HG03575 (cell line): Measurements from ENCODE around the gene CSTB.

Experiments used
- ATAC-seq: cut with Tn5 transposase; IDR thresholded peaks from one replicate; pipeline ENCODE4 v1.9.1; 2021; ENCODE audit not compliant: unreplicated experiment, insufficient number of reproducible peaks, low FRiP score; ENCODE audit errors: extremely low read depth

Gene CSTB

DNA sequence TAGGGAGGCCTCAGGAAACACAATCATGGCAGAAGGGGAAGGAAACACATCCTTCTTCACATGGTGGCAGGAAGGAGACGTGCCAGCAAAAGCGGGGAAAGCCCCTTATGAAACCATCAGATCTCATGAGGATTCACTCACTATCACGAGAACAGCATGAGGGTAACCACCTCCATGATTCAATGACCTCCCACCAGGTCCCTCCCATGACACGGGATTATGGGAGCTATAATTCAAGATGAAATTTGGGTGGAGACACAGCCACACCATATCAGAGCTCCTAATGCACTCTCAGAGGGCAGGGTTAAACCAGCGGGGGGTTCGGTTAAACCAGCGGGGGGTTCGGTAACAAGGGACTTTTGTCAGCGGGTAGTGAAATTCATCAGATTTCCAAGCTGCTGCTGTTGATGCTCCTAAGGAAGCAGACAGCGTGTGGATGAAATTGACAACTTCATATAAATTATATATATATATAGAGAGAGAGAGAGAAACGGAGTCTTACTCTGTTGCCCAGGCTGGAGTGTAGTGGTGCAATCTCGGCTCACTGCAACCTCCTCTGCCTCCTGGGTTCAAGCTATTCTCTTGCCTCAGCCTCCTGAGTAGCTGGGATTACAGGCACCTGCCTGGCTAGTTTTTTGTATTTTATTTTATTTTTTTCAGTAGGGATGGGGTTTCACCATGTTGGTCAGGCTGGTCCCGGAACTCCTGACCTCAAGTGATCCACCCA is 4.2 kb downstream of the CSTB start:
- no peak for ATAC-seq

GRCh38 chr21:43771199-43771675 is 4.9 kb downstream of the CSTB start:
- ATAC-seq = no peak

- ATAC-seq = no peak
Observed at GRCh38 chr21:43770066-43770655, 5.9 kb downstream of the CSTB start.

DNA sequence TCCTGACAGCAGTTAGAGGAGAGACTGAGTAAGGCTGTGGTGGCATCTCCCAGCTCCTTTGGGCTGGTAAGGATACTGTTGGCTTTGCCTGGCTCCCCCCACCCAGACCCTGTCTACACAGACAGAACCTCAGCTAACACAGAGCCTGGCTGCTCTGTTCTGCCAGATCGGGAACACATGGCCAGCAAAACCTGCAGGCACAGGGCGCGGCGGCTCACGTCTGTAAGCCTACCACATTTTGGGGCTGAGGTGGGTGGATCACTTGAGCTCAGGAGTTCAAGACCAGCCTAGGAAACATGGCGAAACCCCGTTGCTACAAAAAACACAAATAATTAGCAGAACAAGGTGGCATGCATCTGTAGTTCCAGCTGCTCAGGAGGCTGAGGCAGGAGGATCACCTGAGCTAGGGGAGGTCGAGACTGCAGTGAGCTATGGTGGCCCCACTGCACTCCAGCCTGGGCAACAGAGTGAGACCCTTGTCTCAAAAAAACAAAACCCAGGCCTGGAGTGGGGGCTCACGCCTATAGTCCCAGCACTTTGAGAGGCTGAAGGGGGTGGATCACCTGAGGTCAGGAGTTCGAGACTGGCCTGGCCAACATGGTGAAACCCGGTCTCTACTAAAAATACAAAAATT is 6.7 kb downstream of the CSTB start:
- ATAC-seq = no peak

GRCh38 chr21:43768868-43769167 is 7.3 kb downstream of the CSTB start:
- no peak for ATAC-seq

DNA sequence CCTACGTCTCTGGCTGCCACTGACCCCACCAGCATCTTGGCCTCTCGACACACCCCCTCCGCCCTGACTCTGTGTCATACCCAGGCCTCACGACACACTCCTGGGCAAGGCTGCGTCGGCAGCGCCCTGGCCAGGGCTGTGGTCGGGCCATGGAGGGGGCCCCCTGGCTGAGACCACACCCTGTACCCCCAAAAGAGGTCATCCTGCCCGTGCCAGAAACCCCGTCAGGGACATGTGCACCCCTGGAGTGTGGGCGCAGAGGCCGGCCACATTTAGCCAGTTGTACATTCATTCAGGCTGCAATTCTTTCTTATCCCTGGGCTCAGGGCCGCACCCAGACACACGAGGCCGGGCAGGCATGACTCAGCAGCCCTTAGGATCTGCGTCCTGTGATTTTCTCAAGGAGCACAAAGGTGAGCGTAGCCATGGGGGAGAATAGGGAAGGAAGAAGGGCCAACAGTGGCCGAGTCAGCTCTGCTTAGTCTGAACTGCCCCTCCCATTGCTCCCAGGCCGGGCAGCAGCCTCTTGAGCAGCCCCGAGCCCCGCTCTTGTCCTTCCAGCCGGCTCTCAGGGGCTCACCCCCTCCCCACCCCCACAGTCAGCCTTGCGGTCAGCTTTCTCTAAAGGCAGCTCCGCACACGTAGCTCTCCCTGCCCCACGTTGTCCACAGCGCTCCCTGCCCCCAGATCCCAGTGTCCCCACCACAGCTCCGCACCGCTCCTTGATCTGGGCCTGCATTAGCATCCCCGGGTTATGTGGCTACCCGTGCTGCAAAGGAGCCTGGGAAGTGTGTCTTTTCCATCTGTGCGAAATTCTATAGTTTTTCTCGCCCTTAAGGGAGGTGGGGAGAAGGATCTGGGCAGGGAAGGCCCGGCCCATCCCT is 7.9 kb downstream of the CSTB start:
- ATAC-seq = no peak

GRCh38 chr21:43767498-43767983 is 8.6 kb downstream of the CSTB start:
- ATAC-seq = no peak

DNA sequence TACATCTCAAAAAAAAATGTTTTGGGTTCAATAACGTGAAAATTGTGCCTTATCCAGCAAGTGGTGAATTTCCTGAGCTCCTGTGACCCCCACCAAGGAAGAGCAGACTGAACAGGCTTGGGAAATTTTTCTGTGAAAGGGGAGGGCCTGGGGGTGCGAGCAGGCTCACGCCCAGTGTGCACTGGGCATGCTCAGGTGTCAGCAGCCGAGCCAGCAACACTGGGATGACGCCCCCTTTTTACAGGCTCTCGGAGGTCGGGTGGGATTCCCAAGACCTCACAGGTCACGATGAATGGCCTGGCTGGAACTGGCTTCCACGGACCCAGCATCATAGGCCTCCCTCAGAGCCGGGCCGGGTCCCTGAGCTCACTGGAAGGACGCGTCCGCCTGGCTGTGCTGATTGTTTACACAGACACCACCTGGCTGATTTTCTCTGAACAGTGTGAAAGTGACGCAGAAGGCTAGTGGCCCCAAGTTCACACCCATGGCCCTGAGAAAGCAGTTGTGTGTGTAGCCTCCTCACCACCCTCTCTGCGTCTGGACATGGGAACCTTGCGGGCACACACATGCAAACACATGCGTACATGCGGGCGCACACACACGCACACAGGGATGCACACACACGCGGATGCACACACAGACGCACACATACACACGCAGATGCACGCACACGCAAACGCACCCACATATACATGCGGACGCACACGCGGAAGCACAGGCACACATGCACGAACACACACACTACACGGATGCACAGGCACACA is 9.2 kb downstream of the CSTB start:
- ATAC-seq = no peak

- ATAC-seq = no peak
Observed at GRCh38 chr21:43764576-43765495, 11.3 kb downstream of the CSTB start.

DNA sequence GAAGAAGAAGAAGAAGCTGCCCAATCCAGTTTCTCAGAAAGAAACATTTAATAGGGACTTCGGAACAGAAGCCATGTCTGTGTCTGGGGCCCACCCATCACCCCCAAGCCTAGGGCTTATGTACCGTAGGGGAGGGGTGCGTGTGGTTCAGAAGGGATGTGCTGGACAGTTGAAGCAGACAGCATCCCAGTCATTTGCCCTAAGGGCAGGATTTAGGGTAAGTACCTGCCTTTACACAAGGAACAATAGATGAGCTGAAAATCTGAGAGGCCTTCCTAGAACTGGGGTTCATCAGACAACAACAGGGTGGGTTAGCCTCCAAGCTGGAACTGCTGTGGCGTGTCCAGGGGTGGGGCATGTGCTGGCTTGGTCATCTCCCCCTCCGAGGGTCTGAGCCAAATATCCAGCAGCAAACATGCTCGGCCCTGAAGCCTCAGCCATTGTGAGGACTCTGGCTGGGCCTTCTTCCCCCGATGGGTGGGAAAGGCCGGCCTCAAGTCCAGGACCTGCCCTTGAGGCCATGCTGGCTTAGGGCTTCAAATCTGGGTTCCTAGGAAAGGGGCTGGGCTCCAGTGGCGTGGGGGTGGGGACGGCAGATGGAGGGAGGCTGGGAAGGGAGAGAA is 12.1 kb downstream of the CSTB start:
- ATAC-seq = no peak

GRCh38 chr21:43762303-43763128 is 13.6 kb downstream of the CSTB start:
- no peak for ATAC-seq

DNA sequence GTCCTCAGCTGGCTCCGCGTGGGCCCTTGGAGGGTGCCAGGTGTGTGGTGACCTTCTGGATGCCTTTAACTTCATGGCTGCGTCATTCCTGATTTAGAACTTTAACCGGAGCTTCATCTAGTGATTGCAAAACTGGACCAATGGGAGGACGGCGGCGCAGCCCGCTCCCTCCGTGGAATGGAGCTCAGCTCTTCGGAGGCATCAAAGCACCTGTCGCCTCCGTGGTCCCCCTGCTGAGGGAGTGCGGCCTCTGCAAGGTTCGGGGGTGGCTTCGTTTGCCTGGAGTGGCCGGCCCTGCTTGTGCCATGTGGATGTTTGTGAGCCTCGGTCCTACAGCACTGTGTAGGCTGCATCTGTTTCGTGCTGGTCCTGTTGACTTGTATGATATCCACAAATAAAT is 14.2 kb downstream of the CSTB start:
- no peak for ATAC-seq

DNA sequence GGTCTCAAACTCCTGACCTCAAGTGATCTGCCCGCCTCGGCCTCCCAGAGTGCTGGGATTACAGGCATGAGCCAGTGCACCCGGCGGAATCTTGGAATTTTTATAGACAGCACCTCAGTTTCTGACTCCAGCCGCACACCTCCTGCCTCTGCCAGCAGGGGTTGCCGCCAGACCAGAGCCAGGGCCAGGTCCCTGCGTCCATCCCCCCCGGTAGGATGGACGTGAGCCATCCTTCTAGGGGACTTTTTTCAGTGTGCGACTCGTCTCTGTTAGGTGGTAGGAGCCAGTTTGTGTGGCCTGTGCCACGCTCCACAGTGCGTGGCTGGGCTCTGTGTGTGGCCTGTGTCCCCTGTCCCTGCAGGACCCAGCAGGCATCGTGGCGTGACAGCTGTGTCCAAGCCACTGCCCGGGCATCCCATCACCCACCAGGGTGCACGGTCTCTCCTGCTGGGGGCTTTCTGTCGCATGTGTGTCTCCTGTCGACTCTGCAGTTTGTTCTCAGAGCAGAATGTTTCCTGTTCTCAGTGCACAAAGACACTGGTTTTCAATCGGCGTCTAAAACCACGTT is 15.6 kb downstream of the CSTB start:
- ATAC-seq = no peak

DNA sequence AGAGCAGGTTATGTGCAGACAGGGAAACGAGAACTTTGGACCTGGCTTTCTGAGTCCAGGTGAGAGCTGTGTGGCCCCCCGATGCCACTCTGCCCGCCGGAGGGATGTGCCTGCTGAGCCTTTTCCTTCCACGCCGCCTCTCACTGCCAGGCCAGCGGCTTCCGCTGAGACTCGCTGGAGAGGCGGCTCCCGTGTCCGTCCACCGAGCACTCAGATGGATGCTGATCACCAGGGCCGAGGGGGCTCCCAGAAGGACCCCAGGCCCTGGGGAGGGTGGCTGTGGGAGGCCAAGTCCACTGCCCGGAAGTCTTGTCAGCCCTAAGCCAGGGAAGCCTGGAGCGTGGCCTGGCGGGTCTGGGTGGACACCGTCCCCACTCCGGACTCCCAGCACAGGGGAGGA is 16.5 kb downstream of the CSTB start:
- no peak for ATAC-seq

DNA sequence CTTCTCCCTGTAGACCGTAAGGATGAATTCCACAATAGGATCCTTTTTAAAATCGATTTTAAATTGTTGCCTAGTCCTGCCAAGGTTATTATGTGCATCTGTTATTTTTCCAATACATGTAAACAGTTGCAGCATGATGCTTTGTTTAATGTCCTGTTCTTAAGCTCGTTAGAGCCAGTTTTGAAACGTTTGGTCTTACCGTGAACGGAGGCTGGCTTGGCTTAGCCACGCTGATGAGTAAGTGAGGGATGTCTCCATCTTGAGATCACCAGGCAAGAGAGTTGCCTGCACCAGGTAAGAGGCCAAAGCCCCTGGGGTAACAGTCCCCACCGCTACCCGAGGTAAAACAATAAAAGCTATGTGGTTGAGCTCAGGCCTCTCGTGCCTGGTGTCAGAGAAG is 17.3 kb downstream of the CSTB start:
- ATAC-seq = no peak

- no peak for ATAC-seq
Observed at GRCh38 chr21:43758111-43758641, 17.9 kb downstream of the CSTB start.
